Measurements from ENCODE around the gene IL1RN. TPM values are rescaled to one million over a fixed set of nuclear protein-coding genes. Genes with fewer than 3 reads are reported as not detected.

IL1RN gene
- total RNA-seq, 1 donor: 1.1 TPM

DNA sequence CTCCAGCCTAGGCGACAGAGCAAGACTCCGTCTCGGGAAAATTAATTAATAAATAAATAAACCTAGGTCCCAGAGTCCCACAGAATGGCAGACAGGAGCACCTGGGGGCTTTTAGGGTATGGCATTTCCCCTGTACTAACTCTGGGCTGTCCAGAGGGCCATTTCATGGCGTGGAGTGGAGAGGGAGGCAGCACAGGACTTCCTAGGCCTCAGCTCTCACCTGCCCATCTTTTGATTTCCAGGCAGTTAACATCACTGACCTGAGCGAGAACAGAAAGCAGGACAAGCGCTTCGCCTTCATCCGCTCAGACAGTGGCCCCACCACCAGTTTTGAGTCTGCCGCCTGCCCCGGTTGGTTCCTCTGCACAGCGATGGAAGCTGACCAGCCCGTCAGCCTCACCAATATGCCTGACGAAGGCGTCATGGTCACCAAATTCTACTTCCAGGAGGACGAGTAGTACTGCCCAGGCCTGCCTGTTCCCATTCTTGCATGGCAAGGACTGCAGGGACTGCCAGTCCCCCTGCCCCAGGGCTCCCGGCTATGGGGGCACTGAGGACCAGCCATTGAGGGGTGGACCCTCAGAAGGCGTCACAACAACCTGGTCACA, 5.1 kb downstream of the IL1RN start:
- TF ChIP-seq, protein P1, sequence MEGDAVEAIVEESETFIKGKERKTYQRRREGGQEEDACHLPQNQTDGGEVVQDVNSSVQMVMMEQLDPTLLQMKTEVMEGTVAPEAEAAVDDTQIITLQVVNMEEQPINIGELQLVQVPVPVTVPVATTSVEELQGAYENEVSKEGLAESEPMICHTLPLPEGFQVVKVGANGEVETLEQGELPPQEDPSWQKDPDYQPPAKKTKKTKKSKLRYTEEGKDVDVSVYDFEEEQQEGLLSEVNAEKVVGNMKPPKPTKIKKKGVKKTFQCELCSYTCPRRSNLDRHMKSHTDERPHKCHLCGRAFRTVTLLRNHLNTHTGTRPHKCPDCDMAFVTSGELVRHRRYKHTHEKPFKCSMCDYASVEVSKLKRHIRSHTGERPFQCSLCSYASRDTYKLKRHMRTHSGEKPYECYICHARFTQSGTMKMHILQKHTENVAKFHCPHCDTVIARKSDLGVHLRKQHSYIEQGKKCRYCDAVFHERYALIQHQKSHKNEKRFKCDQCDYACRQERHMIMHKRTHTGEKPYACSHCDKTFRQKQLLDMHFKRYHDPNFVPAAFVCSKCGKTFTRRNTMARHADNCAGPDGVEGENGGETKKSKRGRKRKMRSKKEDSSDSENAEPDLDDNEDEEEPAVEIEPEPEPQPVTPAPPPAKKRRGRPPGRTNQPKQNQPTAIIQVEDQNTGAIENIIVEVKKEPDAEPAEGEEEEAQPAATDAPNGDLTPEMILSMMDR (IDR thresholded peaks at IDR 0.05; ENCODE audit: insufficient read depth, low read length): no peak
- DNase-seq (ENCODE audit: low read depth): no peak
- no peak overlapping the region for H3K4me3 ChIP-seq (ENCODE audit: low read depth, low read length)

- no peak for DNase-seq (ENCODE audit: low read depth)
- TF ChIP-seq, protein P1 (IDR thresholded peaks at IDR 0.05; ENCODE audit: insufficient read depth, low read length): no peak
- no peak overlapping the region for H3K4me3 ChIP-seq (ENCODE audit: low read depth, low read length)
Measured at GRCh38 chr2:113133704-113134598, 6.6 kb downstream of the IL1RN start.

- DNase-seq (ENCODE audit: low read depth): no peak
- TF ChIP-seq, protein P1 (IDR thresholded peaks at IDR 0.05; ENCODE audit: insufficient read depth, low read length): no peak
- H3K4me3 ChIP-seq (ENCODE audit: low read depth, low read length): no peak overlapping the region
Measured at GRCh38 chr2:113134717-113135116, 7.3 kb downstream of the IL1RN start.

GRCh38 chr2:113135317-113135716, 7.9 kb downstream of the IL1RN start:
- H3K4me3 ChIP-seq (ENCODE audit: low read depth, low read length): no peak overlapping the region
- no peak for DNase-seq (ENCODE audit: low read depth)
- TF ChIP-seq, protein P1 (IDR thresholded peaks at IDR 0.05; ENCODE audit: insufficient read depth, low read length): no peak

- DNase-seq (ENCODE audit: low read depth): peak; percentile 64
- no peak overlapping the region for H3K4me3 ChIP-seq (ENCODE audit: low read depth, low read length)
- TF ChIP-seq, protein P1 (IDR thresholded peaks at IDR 0.05; ENCODE audit: insufficient read depth, low read length): peak; percentile 65
Measured at GRCh38 chr2:113136828-113137775, 9.7 kb downstream of the IL1RN start.

DNA sequence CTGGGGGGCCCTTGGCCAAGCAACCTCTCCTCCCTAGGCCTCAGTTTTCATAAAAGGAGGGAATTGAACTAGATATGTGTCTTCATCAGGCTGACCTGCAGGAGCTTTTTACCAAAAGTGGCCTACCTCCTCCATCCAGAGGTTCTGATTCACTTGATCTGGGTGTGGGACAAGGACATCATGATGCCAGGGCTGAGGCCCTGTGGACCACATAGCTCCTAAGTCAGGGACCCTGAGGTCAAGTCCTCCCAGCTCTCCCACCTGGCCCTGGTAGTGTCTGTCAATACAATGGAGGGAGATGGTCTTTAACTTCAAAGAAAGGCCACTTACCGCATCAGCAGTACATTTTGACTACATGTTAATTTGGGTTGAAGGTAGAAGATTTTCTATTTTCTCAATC, 10.4 kb downstream of the IL1RN start:
- no peak overlapping the region for H3K4me3 ChIP-seq (ENCODE audit: low read depth, low read length)
- TF ChIP-seq, protein P1 (IDR thresholded peaks at IDR 0.05; ENCODE audit: insufficient read depth, low read length): no peak
- DNase-seq (ENCODE audit: low read depth): no peak
